RWPE2 (cell line): ENCODE results near the gene MAPK1.

Source experiments
- ATAC-seq: fragments of 200-7000 bp; cut with Tn5 transposase; 3 replicates; pipeline ENCODE4 v1.9.1; 2021; ENCODE audit warnings: low read depth
- DNase-seq: peaks from one replicate; pipeline ENCODE4 v3.0.0-alpha.2; 2020; ENCODE audit warnings: low spot score
- H3K27ac ChIP-seq: fragments of 450-650 bp; 2 replicates; pipeline ENCODE4 v1.5.1; 2017; ENCODE audit warnings: mild to moderate bottlenecking; ENCODE audit not compliant: poor library complexity, severe bottlenecking
- H3K27me3 ChIP-seq: fragments of 250-450 bp; sonication (Bioruptor Pico); 2 replicates; pipeline ENCODE4 v1.5.1; 2021; ENCODE audit warnings: mild to moderate bottlenecking, moderate library complexity; ENCODE audit not compliant: insufficient read depth, poor library complexity, severe bottlenecking
- H3K36me3 ChIP-seq: fragments of 250-450 bp; sonication (Bioruptor Pico); 2 replicates; pipeline ENCODE4 v1.5.1; 2020; ENCODE audit warnings: low read depth, mild to moderate bottlenecking, moderate library complexity
- H3K4me1 ChIP-seq: fragments of 250-450 bp; sonication (Bioruptor Pico); 2 replicates; pipeline ENCODE4 v1.5.1; 2021; ENCODE audit warnings: mild to moderate bottlenecking, moderate library complexity; ENCODE audit not compliant: insufficient read depth, poor library complexity, severe bottlenecking
- H3K4me3 ChIP-seq: fragments of 250-450 bp; sonication (Bioruptor Pico); 2 replicates; pipeline ENCODE4 v1.5.1; 2021; ENCODE audit warnings: mild to moderate bottlenecking, moderate library complexity; ENCODE audit not compliant: severe bottlenecking
- H3K9me3 ChIP-seq: fragments of 250-450 bp; sonication (Bioruptor Pico); 2 replicates; pipeline ENCODE4 v1.5.1; 2021; ENCODE audit warnings: mild to moderate bottlenecking, moderate library complexity; ENCODE audit not compliant: severe bottlenecking
- TF ChIP-seq, protein P1 (sequence below): fragments of 450-650 bp; IDR thresholded peaks from one replicate; pipeline ENCODE4 v1.5.1; 2017; ENCODE audit warnings: mild to moderate bottlenecking, moderate library complexity; ENCODE audit not compliant: poor library complexity, severe bottlenecking

Gene MAPK1

DNA sequence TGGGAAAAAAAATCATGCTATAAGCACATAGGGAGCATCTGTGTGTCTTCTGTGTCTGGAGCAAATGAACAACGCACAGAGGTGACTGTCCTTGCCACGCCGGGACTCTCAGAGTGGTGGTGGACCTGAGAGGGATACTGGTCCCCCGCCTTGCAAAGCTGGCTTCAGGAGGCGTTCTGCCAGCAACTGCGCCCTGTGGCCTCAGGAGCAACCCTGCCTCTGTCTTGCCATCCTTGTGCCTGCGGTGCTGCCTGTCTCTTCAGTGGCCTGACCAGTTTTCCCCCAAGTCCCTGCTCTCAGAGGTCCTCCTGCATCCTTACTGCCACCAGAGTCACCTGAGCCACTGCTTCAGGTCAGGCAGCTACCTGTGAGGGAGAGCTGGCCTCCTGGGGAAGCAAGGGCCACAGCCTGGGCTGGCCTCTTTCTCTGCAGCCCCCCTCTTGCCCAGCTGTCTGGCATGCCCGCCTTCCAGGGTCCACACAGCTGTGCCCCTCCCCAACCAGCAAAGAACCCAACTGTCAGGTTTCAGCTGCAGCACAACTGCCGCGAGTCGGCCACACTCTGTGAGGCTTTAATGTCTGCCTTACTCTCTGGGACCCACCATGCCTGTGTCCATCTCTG, 101.4 kb downstream of the MAPK1 start:
- H3K4me1 ChIP-seq = no peaks in the 10 kb centered on the region
- no peak overlapping the region for H3K4me3 ChIP-seq
- TF ChIP-seq, protein P1, sequence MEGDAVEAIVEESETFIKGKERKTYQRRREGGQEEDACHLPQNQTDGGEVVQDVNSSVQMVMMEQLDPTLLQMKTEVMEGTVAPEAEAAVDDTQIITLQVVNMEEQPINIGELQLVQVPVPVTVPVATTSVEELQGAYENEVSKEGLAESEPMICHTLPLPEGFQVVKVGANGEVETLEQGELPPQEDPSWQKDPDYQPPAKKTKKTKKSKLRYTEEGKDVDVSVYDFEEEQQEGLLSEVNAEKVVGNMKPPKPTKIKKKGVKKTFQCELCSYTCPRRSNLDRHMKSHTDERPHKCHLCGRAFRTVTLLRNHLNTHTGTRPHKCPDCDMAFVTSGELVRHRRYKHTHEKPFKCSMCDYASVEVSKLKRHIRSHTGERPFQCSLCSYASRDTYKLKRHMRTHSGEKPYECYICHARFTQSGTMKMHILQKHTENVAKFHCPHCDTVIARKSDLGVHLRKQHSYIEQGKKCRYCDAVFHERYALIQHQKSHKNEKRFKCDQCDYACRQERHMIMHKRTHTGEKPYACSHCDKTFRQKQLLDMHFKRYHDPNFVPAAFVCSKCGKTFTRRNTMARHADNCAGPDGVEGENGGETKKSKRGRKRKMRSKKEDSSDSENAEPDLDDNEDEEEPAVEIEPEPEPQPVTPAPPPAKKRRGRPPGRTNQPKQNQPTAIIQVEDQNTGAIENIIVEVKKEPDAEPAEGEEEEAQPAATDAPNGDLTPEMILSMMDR = no peak
- no peak overlapping the region for H3K27ac ChIP-seq
- H3K27me3 ChIP-seq = no peaks in the 10 kb centered on the region
- H3K9me3 ChIP-seq = peaks cover 3% of the 10 kb centered on the region
- ATAC-seq = no peak
- DNase-seq = no peak
- peaks cover 83% of the 10 kb centered on the region for H3K36me3 ChIP-seq

DNA sequence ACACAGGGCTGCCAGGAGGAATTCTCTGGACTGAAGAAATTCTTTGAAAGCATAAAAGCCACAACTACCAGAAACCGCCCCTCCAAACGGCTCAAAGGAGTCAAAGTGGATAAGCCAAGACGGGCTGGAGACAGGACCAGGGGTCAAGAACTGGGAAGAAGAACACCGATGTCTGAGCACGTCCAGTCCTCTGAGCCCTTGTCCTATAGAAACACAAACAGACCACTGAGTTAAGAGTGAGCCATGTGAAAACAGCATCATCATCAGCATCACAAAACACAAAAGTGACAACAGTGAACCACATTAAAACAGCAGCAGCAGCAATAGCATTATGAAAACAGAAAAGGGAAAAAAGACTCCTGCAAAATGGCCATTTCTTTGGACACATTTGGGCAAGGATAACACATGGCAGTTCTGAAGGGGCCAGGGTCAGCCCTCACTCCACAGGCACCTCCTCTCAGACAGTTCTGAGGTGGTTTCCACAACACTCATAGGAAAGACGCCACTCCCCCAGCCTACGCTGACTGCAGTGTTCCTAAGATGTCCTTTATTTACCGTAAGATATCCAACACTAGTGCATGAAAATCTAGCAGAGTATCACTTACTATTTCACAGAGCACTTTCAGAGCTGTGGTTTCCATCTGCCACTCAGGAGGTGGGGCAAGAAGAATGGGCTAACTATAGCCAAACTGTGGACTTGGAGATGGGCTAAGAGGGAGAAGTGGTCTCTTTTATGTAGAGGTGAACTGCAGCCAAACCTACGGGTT, 103.2 kb downstream of the MAPK1 start:
- Histone ChIP-seq H3K9me3 (peaks cover 3% of the 10 kb centered on the region), H3K4me3 (no peak overlapping the region), H3K27ac (no peak overlapping the region), H3K4me1 (no peaks in the 10 kb centered on the region), H3K36me3 (peaks cover 67% of the 10 kb centered on the region), H3K27me3 (no peaks in the 10 kb centered on the region)
- no peak for ATAC-seq
- DNase-seq = no peak
- TF ChIP-seq, protein P1 = no peak

DNA sequence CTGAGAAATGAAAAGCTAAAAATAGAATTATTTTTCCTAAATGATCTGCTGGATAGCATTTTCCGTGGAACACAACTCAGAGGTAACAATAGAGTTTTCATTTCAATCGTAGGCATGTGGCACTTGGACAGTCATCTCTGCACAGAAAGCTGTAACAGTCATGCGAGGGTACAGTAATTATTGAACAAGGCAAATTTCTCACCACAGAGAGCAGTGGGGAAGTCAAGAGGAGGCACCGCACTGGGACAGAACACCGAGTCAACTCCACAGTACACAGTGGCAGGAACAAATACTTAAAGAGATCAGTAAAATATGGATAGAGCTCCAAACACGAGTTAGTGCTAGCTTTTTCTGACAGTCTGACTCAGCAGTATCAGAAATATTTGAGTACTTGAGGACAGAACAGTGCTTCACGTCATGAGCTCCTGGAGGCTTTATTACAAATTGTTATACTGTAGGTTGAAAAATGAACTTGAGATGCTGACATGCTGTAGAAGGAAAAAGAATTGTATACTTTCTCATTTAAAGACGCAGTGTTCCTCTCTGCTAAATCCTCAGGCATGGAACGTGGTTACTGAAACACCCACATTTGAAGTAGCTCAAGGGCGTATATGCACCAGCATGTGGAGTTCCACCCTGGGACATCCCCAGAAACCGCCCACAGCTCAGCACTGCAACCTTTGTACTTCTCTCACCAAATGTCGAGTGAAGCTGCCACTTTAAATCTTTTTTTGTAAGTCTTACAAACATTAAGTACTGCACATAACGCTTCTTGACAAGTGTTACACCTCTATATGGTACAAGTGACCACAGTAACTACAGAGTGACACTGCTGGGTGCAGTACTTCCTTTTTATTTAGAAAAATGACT, 104.5 kb downstream of the MAPK1 start:
- no peak overlapping the region for H3K27ac ChIP-seq
- H3K36me3 ChIP-seq = peaks cover 54% of the 10 kb centered on the region
- DNase-seq (no peak), ATAC-seq (no peak)
- no peaks in the 10 kb centered on the region for H3K4me1 ChIP-seq
- TF ChIP-seq, protein P1 = no peak
- H3K9me3 ChIP-seq = peaks cover 3% of the 10 kb centered on the region
- H3K4me3 ChIP-seq = no peak overlapping the region
- H3K27me3 ChIP-seq = no peaks in the 10 kb centered on the region

DNA sequence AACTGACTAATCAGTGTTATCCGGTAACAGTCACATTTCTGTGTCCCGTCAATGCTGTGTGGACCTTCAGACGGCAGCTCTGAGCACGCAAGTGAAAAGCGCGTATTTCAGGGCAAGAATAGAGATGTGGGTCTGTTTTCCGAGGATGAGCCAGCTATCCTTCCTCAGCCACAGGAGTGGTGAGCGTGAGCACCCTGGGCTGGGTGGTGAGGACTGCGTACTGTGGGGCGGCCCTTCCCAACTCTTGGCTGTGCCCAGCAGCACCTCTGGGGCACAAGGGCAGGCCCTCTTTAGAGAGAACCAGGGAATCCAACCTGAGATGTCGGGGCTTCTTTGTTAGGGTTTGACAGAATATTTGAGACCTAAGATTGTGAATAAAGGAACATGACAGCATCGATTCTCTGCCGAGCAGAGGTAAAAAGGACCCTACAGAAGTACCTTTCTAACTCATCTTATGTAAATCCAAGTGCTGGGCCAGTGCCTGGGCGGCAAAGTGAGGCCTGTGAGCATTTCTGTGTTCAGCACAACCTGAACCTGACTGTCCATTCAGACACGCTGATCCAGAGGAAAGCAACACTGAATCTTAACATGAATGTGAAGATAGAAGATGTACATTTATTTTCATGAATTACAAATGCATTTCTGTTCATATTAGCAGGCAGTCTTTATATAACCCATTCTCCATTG, 105.3 kb downstream of the MAPK1 start:
- ATAC-seq (no peak), DNase-seq (no peak)
- TF ChIP-seq, protein P1 = no peak
- no peak overlapping the region for H3K27ac ChIP-seq
- no peak overlapping the region for H3K4me3 ChIP-seq
- H3K36me3 ChIP-seq = peaks cover 53% of the 10 kb centered on the region
- no peaks in the 10 kb centered on the region for H3K27me3 ChIP-seq
- no peaks in the 10 kb centered on the region for H3K4me1 ChIP-seq
- H3K9me3 ChIP-seq = peaks cover 2% of the 10 kb centered on the region
